IPS-20b (cell line): ENCODE measurements around the gene TRAK1.

Source experiments
- H3K27ac ChIP-seq: one replicate; pipeline ENCODE4 v1.5.1; 2013; ENCODE audit warnings: low read length
- H3K27me3 ChIP-seq: 2 replicates; pipeline ENCODE4 v1.6.1; 2013; ENCODE audit warnings: mild to moderate bottlenecking, low read length, inconsistent platforms; ENCODE audit not compliant: insufficient read depth
- H3K36me3 ChIP-seq: 2 replicates; pipeline ENCODE4 v1.6.1; 2013; ENCODE audit warnings: low read depth, mild to moderate bottlenecking, inconsistent platforms, low read length, moderate library complexity; ENCODE audit not compliant: insufficient read depth
- H3K4me1 ChIP-seq: 2 replicates; pipeline ENCODE4 v1.6.1; 2013; ENCODE audit warnings: mild to moderate bottlenecking, control low read depth, inconsistent platforms, low read length, moderate library complexity; ENCODE audit not compliant: insufficient read depth
- H3K4me3 ChIP-seq: 2 replicates; pipeline ENCODE4 v1.5.1; 2013; ENCODE audit warnings: mild to moderate bottlenecking, low read length, inconsistent platforms
- H3K9ac ChIP-seq: 2 replicates; pipeline ENCODE4 v1.6.1; 2013; ENCODE audit warnings: low read depth, mild to moderate bottlenecking, inconsistent platforms, low read length, moderate library complexity
- H3K9me3 ChIP-seq: 2 replicates; pipeline ENCODE4 v1.6.1; 2013; ENCODE audit warnings: mild to moderate bottlenecking, low read depth, low read length, inconsistent platforms; ENCODE audit not compliant: insufficient read depth

Gene TRAK1

DNA sequence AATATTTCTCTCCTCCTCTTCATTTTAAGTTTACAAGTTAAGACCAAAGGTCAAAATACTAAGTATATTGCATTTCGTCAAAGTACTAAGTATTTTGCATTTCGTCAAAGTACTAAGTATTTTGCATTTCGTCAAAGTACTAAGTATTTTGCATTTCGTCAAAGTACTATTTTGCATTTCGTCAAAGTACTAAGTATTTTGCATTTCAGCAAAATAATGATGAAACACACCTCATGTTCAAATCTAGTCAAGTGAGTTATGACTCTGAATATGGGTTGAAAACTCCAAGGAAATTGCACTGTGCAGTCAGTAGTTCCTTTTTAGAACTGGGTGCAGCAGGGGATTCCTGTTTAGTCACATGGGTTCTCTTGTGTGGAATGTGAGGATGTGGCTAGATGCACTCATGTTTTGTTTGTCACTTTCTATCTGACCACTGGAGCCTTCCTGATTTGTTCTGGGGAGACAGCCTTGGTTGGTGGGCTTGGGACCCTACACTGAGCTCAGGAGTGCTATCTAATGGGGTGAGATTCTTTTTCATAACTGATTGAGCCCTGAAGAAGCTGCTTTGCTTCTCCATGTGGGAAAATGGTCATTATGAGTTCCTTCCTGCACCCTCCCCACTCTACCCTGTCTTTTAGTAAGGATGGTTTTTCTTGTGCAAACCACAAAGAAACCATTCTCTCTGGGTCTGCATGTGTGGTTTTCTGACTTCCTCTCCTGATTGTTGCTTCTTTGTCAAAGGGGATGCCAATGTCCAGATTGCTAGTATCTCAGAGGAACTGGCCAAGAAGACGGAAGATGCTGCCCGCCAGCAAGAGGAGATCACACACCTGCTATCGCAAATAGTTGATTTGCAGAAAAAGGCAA, 101.4 kb downstream of the TRAK1 start:
- no peak overlapping the region for H3K27ac ChIP-seq
- H3K4me1 ChIP-seq: no peaks in the 10 kb centered on the region
- no peaks in the 10 kb centered on the region for H3K27me3 ChIP-seq
- no peak overlapping the region for H3K4me3 ChIP-seq
- H3K36me3 ChIP-seq: peaks cover 56% of the 10 kb centered on the region
- H3K9me3 ChIP-seq: no peaks in the 10 kb centered on the region
- no peak overlapping the region for H3K9ac ChIP-seq

DNA sequence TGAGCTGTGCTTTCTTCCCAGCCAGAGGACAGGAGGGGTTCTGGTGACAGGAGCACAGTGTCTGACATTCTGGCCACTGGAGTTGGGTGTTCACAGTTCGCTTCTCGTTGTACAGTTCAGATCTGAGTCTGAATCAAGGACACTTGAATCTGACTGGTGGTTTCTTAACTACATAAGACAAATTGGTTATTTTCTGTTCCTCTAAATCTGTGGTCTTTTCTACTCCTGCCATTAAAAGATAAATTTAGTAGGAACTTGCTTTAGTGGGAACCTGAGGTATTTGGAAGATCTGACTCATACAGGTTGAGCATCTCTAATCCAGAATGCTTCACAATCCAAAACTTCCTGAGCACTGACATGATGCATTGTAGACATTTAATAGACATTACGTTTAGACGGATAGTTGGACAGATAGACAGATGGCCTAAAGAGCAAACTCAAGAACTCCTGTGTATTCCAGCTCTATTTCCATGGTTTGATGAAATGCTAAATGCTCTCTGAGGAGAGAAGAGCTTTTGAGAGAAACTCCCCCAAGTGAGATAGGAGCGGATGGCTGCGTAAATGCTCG, 103.9 kb downstream of the TRAK1 start:
- no peaks in the 10 kb centered on the region for H3K9me3 ChIP-seq
- H3K4me3 ChIP-seq: no peak overlapping the region
- H3K9ac ChIP-seq: no peak overlapping the region
- H3K27ac ChIP-seq: no peak overlapping the region
- no peaks in the 10 kb centered on the region for H3K27me3 ChIP-seq
- no peaks in the 10 kb centered on the region for H3K4me1 ChIP-seq
- peaks cover 61% of the 10 kb centered on the region for H3K36me3 ChIP-seq

DNA sequence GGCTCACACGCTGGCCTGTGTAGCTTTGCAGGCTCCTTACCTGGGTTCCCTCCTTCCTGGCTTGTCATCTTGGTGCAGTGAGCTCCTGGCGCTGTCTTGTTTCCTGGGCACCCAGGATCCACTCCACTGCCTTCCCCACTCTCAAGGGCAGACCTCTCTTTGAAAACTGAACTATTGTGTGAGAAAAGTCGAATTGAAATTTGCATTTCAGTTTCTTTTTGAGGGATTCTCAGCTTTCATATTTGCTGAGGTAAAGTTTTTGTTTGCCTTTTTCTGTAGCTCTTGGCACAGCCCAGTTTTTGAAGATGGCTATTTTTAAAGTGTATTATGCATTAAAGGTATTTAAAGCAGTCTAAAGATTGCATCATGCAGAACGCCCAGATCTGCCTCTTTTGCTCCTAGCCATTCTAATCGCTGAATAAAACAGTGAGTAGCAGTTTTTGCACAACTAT, 104.7 kb downstream of the TRAK1 start:
- H3K9me3 ChIP-seq: no peaks in the 10 kb centered on the region
- peaks cover 67% of the 10 kb centered on the region for H3K36me3 ChIP-seq
- H3K9ac ChIP-seq: no peak overlapping the region
- no peak overlapping the region for H3K4me3 ChIP-seq
- H3K27ac ChIP-seq: no peak overlapping the region
- no peaks in the 10 kb centered on the region for H3K4me1 ChIP-seq
- no peaks in the 10 kb centered on the region for H3K27me3 ChIP-seq

DNA sequence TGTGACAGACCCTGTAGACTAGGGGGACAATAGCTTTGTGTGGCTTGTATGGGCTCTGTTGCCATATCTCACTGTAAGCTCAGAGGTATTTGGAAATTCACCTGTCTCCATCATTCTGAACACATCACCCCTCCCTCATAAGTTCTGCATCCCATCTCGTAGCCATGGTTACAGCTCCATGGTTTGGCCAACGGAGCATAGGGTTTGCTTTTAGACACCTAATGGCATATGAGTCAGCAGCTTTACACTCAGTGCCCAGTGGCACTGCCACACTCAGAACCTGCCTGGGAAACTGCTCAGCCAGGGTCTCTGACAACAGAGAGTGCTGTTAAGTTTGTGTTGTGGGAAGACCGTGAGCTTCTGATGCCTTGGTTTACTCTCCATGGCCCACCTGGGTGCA, 107.6 kb downstream of the TRAK1 start:
- Histone ChIP-seq H3K9me3 (no peaks in the 10 kb centered on the region), H3K27ac (no peak overlapping the region), H3K36me3 (peaks cover 87% of the 10 kb centered on the region), H3K9ac (no peak overlapping the region), H3K4me1 (no peaks in the 10 kb centered on the region), H3K27me3 (no peaks in the 10 kb centered on the region), H3K4me3 (no peak overlapping the region)

DNA sequence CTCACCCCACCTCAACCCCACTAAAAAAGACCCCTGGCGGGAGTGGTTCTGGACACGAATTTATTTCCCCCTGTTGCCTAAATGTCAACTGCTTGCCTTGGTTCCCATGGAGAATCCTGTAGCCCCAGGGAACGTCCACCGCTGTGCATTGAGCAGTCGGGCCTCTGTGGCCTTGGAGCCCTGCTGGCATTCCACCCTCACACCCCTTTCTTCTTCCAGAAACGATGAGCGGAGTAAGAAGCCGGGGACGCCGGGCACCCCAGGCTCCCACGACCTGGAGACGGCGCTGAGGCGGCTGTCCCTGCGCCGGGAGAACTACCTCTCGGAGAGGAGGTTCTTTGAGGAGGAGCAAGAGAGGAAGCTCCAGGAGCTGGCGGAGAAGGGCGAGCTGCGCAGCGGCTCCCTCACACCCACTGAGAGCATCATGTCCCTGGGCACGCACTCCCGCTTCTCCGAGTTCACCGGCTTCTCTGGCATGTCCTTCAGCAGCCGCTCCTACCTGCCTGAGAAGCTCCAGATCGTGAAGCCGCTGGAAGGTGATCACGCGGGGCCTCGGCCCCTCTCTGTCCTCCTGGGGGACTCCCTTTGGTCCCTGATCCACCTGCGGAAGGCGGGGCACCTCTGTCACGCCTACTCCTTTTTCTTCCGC, 111.2 kb downstream of the TRAK1 start:
- Histone ChIP-seq H3K9me3 (no peaks in the 10 kb centered on the region), H3K4me1 (no peaks in the 10 kb centered on the region), H3K4me3 (no peak overlapping the region), H3K27me3 (no peaks in the 10 kb centered on the region), H3K9ac (no peak overlapping the region), H3K36me3 (peaks cover 71% of the 10 kb centered on the region), H3K27ac (no peak overlapping the region)

DNA sequence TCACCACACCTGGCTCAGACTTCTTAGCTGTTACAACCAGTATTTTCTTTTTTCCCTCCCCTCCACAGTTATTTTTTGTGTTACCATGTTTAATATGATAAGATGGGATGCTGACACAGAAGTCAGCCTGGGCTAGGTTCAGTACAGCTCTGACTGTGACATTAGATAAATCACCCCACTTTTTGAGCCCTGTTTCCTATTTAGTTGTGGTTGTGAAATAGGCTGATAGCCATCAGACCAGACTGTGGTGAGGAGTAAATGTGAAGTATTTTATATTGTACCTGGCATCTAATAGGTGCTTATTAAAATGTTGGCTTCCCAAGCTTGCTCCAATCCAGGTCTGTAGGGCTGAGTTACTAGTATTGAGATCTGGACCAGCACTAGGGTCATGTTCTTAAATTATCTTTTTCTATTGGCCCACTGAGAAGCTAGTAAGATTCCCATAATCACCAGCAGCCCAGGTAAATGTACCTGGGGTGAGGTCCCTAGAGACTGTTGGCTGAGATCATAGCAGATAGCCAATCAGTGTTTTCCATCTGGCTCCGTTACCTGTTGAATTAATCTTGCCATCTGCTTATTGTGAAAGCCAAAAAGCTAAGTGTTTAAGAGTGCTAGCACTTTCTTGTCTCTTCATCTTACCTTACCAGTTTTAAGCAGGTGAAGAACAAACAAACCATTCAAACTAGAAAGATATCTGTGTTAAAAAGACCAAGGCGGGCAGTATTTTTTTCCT, 113.9 kb downstream of the TRAK1 start:
- Histone ChIP-seq H3K27ac (no peak overlapping the region), H3K36me3 (peaks cover 72% of the 10 kb centered on the region), H3K9me3 (no peaks in the 10 kb centered on the region), H3K27me3 (no peaks in the 10 kb centered on the region), H3K9ac (no peak overlapping the region), H3K4me1 (no peaks in the 10 kb centered on the region), H3K4me3 (no peak overlapping the region)

DNA sequence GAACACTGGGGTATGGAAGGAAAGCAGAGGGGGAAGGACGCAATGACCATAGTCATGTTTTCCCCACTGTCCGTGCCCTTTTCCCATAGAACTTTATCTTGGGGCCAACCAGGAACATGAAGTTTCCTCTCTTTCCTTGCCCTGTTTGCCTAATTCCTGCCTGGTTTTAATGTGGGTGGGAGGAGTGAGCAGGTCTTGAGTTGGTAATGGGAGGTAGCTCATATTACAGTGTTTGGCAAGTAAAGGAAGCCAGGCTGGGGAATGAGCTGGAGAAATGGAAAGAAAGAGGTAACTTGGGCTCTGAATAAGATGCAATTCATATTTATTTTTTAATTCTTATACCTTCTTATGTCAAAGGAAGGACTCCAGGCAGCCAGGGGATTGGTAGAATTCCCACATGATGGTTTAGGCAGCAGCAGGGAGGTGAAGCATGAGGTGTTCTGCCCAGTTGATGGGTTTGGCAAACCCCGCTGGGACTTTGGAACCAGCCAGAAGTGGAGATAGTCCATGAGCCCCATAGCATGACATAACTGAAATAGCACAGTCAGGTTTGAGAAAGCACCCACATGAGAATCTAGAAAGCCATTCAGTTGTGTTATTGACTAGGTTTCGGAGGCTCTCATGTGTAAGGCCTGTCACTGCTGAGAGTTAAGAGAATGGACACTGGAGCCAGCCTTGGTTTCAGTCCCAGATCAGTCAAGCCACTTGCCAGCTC, 114.8 kb downstream of the TRAK1 start:
- Histone ChIP-seq H3K9ac (no peak overlapping the region), H3K27ac (no peak overlapping the region), H3K4me1 (no peaks in the 10 kb centered on the region), H3K4me3 (no peak overlapping the region), H3K27me3 (no peaks in the 10 kb centered on the region), H3K36me3 (peaks cover 72% of the 10 kb centered on the region), H3K9me3 (no peaks in the 10 kb centered on the region)

DNA sequence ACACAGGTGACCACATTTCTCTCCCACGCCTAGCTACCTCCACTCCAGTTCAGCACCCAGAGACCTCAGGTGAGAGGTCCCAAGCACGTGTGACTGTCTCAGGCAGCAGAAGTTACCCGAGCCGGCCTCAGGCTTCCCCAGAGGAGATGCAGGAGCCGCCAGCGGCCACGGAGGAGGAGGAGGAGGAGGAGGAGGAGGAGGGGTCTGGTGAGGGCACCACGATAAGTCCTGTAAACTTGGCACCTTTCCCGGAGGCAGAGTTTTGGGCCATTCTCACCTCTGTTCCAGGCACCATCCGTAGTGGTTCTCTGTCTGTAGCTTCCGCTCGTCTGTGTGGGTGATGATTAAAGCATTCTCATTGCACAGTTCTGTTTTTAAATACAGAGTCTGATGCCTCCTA, 118.8 kb downstream of the TRAK1 start:
- Histone ChIP-seq H3K9me3 (no peaks in the 10 kb centered on the region), H3K36me3 (peaks cover 72% of the 10 kb centered on the region), H3K4me1 (peaks cover 10% of the 10 kb centered on the region; the same call in 1 of the 2 replicates)

DNA sequence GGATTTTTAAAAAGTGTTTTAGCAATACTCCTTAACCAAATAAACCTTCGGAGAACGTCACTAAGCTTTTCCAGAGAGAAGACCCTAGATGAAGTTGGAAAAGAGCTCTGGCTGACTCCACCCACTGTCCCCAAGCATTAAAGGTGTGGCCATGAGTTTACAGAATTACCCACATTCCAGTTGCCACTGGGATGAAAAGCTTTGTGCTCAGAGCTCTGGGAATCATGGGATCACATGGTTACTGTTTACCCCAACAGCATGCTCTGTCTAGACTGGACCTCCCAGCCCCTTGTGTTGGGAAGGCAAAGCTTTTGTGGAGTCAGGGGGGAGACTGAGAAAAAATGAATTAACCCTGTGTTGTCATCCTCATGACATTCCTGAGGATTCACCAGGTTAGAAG, 119.6 kb downstream of the TRAK1 start:
- Histone ChIP-seq H3K27ac (no peak overlapping the region), H3K4me3 (no peak overlapping the region), H3K27me3 (no peaks in the 10 kb centered on the region), H3K4me1 (peaks cover 10% of the 10 kb centered on the region; the same call in 1 of the 2 replicates), H3K9ac (no peak overlapping the region), H3K9me3 (no peaks in the 10 kb centered on the region), H3K36me3 (peaks cover 68% of the 10 kb centered on the region)

More for the DNA sequence above, 118.8 kb downstream of the TRAK1 start:
- no peak overlapping the region for H3K27ac ChIP-seq
- H3K4me3 ChIP-seq: no peak overlapping the region
- H3K27me3 ChIP-seq: no peaks in the 10 kb centered on the region
- H3K9ac ChIP-seq: no peak overlapping the region

DNA sequence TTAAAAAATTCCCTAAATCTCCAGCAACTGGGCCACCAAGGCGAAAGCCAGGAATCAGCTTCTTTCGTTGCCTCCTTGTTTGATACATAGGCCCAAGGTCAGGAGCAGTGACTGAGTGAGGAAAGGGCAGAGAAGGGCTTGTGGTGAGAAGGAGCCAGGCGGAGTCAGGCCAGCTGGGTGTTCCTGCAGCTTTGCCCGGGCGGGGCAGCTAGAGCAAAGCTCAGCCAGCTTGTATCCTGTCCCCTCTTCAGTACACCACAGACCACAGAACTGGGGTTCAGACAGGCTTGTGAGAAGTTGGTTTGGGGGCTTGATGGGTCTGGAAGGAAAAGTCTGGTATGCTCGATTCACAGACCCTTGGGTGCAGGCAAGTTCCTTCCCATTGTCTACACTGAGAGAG, 122.3 kb downstream of the TRAK1 start:
- no peak overlapping the region for H3K4me3 ChIP-seq
- H3K9me3 ChIP-seq: no peaks in the 10 kb centered on the region
- H3K4me1 ChIP-seq: peaks cover 10% of the 10 kb centered on the region; the same call in 1 of the 2 replicates
- no peak overlapping the region for H3K27ac ChIP-seq
- H3K9ac ChIP-seq: no peak overlapping the region
- peaks cover 52% of the 10 kb centered on the region for H3K36me3 ChIP-seq
- no peaks in the 10 kb centered on the region for H3K27me3 ChIP-seq

DNA sequence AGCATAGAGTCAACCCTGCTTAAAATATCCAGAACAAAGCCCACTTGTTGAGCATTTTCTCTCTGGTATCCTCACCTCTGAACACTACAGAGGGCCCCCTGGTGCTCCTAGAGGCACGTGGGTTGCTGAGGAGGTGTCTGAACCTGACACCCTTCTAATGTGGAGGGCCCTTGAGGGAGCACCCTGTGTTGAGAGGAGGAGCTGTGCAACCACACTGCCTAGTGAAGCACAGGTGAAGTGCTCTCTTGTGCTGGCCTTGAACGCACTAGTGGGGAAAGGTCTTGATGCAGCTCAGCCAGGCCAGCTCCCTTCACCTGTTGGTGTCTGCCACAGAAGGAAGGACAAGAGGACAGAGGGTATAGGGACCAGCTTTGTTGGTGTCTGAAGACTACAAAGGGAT, 122.9 kb downstream of the TRAK1 start:
- H3K4me1 ChIP-seq: peaks cover 10% of the 10 kb centered on the region; the same call in 1 of the 2 replicates
- H3K4me3 ChIP-seq: no peak overlapping the region
- H3K36me3 ChIP-seq: peaks cover 45% of the 10 kb centered on the region
- no peaks in the 10 kb centered on the region for H3K9me3 ChIP-seq
- H3K9ac ChIP-seq: no peak overlapping the region
- no peak overlapping the region for H3K27ac ChIP-seq
- H3K27me3 ChIP-seq: no peaks in the 10 kb centered on the region
